HEK293 (cell line): ENCODE measurements around the gene ARHGEF4.
A peak's percentile ranks its signal among the peaks of the same experiment; 100 is the strongest.

Experiments used
- CTCF ChIA-PET: fragments of 350-600 bp; formaldehyde crosslinking; extraction: SDS; loops from one replicate; lab custom pipeline; 2021; ENCODE audit warnings: antibody characterized with exemption; lab: Yijun Ruan, JAX
- POLR2A ChIA-PET: fragments of 300-600 bp; formaldehyde crosslinking; extraction: SDS; loops from one replicate; lab custom pipeline; 2020; ENCODE audit warnings: antibody characterized with exemption, inconsistent platforms; lab: Yijun Ruan, JAX
- H3K27ac ChIP-seq: fragments of 200-500 bp; sonication (Bioruptor generic); 2 replicates; pipeline ENCODE4 v1.5.1; 2014; ENCODE audit warnings: low read depth, low read length, control low read depth, inconsistent platforms; ENCODE audit errors: extremely low read depth
- H3K36me3 ChIP-seq, 2 experiments: fragments of 200-500 bp in 1 of 2; sonication (Bioruptor generic) in 1 of 2; 1 replicate in 1 of 2; 2 replicates in 1 of 2; pipeline ENCODE4 v1.5.1; 2014 to 2017; ENCODE audit warnings: inconsistent platforms in 2 of 2, low read length in 2 of 2; ENCODE audit not compliant: control insufficient read depth in 2 of 2, insufficient read depth in 1 of 2
- H3K4me1 ChIP-seq: fragments of 200-500 bp; sonication (Bioruptor generic); 2 replicates; pipeline ENCODE4 v1.5.1; 2014; ENCODE audit warnings: mild to moderate bottlenecking, low read length, inconsistent platforms; ENCODE audit not compliant: control insufficient read depth, insufficient read depth
- H3K4me3 ChIP-seq: 2 replicates; pipeline ENCODE4 v1.5.1; 2011; ENCODE audit warnings: low read depth, mild to moderate bottlenecking, control low read depth, low read length, moderate library complexity
- H3K9me3 ChIP-seq: fragments of 200-500 bp; sonication (Bioruptor generic); 2 replicates; pipeline ENCODE4 v1.5.1; 2014; ENCODE audit warnings: low read depth, low read length, inconsistent platforms; ENCODE audit not compliant: control insufficient read depth, insufficient read depth
- GFI1B ChIP-seq: fragments of 450-650 bp; formaldehyde crosslinking; IDR thresholded peaks from 2 replicates; pipeline ENCODE4 v1.5.1; 2016; ENCODE audit warnings: missing biosample characterization, missing genetic modification characterization
- INSM2 ChIP-seq: fragments of 450-650 bp; formaldehyde crosslinking; IDR thresholded peaks from 2 replicates; pipeline ENCODE4 v1.5.1; 2016; ENCODE audit warnings: missing biosample characterization, missing genetic modification characterization
- KLF10 ChIP-seq: fragments of 450-650 bp; IDR thresholded peaks from 2 replicates; pipeline ENCODE4 v1.5.1; 2018; ENCODE audit warnings: missing biosample characterization, mild to moderate bottlenecking, missing genetic modification characterization
- MYNN ChIP-seq: fragments of 450-650 bp; formaldehyde crosslinking; IDR thresholded peaks from 2 replicates; pipeline ENCODE4 v1.5.1; 2016; ENCODE audit warnings: missing biosample characterization, missing genetic modification characterization, borderline replicate concordance
- ZBTB17 ChIP-seq: fragments of 450-650 bp; formaldehyde crosslinking; IDR thresholded peaks from 2 replicates; pipeline ENCODE4 v1.5.1; 2016; ENCODE audit warnings: missing biosample characterization, missing genetic modification characterization
- ZBTB20 ChIP-seq: fragments of 450-650 bp; formaldehyde crosslinking; IDR thresholded peaks from 2 replicates; pipeline ENCODE4 v1.5.1; 2016; ENCODE audit warnings: missing biosample characterization, missing genetic modification characterization
- ZNF10 ChIP-seq: fragments of 450-650 bp; formaldehyde crosslinking; IDR thresholded peaks from 2 replicates; pipeline ENCODE4 v1.5.1; 2017; ENCODE audit warnings: missing biosample characterization, missing genetic modification characterization
- ZNF140 ChIP-seq: fragments of 450-650 bp; formaldehyde crosslinking; IDR thresholded peaks from 2 replicates; pipeline ENCODE4 v1.5.1; 2016; ENCODE audit warnings: missing biosample characterization, missing genetic modification characterization
- ZNF169 ChIP-seq: fragments of 450-650 bp; formaldehyde crosslinking; IDR thresholded peaks from 2 replicates; pipeline ENCODE4 v1.5.1; 2016; ENCODE audit warnings: missing biosample characterization, missing genetic modification characterization
- ZNF214 ChIP-seq: fragments of 450-650 bp; formaldehyde crosslinking; IDR thresholded peaks from 2 replicates; pipeline ENCODE4 v1.5.1; 2017; ENCODE audit warnings: missing biosample characterization, mild to moderate bottlenecking, missing genetic modification characterization, borderline replicate concordance
- ZNF324 ChIP-seq: fragments of 450-650 bp; formaldehyde crosslinking; IDR thresholded peaks from 2 replicates; pipeline ENCODE4 v1.5.1; 2016; ENCODE audit warnings: missing biosample characterization, missing genetic modification characterization
- ZNF600 ChIP-seq: fragments of 450-650 bp; formaldehyde crosslinking; IDR thresholded peaks from 2 replicates; pipeline ENCODE4 v1.5.1; 2016; ENCODE audit warnings: missing biosample characterization, missing genetic modification characterization
- ZNF629 ChIP-seq: fragments of 450-650 bp; formaldehyde crosslinking; IDR thresholded peaks from 2 replicates; pipeline ENCODE4 v1.5.1; 2017; ENCODE audit warnings: missing biosample characterization, missing genetic modification characterization
- ZSCAN23 ChIP-seq: fragments of 450-650 bp; formaldehyde crosslinking; IDR thresholded peaks from 2 replicates; pipeline ENCODE4 v1.5.1; 2016; ENCODE audit warnings: missing biosample characterization, missing genetic modification characterization
- TF ChIP-seq, protein P1 (sequence below): fragments of 450-650 bp; formaldehyde crosslinking; IDR thresholded peaks from 2 replicates; pipeline ENCODE4 v1.5.1; 2016; ENCODE audit warnings: missing biosample characterization, missing genetic modification characterization
- TF ChIP-seq, protein P2 (sequence below): fragments of 450-650 bp; formaldehyde crosslinking; IDR thresholded peaks from 2 replicates; pipeline ENCODE4 v1.5.1; 2016; ENCODE audit warnings: missing biosample characterization, missing genetic modification characterization
- TF ChIP-seq, protein P3 (sequence below): fragments of 450-650 bp; formaldehyde crosslinking; IDR thresholded peaks from 2 replicates; pipeline ENCODE4 v1.5.1; 2016; ENCODE audit warnings: missing biosample characterization, missing genetic modification characterization, borderline replicate concordance

Gene ARHGEF4

GRCh38 chr2:131044075-131044756, 207.5 kb downstream of the ARHGEF4 start:
- TF ChIP-seq ZSCAN23 (tag by site-specific recombination) (no peak), ZNF600 (tag by site-specific recombination) (0 out of 2 replicates have a peak, but pooled peaks have one; percentile 17)
- H3K4me3 ChIP-seq = no peak overlapping the region
- CTCF ChIA-PET = no interaction called here
- H3K36me3 ChIP-seq = peaks cover 0 to 50% of the 10 kb centered on the region in 2 experiments; a peak in 1 of 3 replicates
- H3K4me1 ChIP-seq = no peaks in the 10 kb centered on the region
- H3K27ac ChIP-seq = no peak overlapping the region
- no peaks in the 10 kb centered on the region for H3K9me3 ChIP-seq
- POLR2A ChIA-PET = no interaction called here

DNA sequence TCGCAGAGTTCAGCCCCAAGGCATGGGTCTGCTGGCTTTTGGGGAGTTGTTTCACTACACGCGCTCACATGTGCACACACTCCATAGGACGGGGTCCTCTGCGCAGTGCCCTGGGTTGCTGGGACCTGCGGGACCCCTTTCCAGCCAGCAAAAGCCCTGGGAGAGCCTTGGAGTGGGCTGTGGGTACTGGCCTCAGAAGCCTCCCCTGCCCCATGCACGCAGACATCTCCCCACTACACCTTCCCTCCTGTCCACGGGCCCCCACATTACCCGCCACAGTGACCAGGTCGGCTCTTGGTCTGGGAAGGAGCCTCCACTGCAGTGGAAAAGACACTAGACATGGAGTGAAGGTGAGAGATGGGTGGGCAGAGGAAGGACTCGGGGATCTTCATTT, 208.0 kb downstream of the ARHGEF4 start:
- Histone ChIP-seq H3K4me1 (no peaks in the 10 kb centered on the region), H3K36me3 (peaks cover 0 to 55% of the 10 kb centered on the region in 2 experiments; a peak in 1 of 3 replicates), H3K27ac (no peak overlapping the region), H3K9me3 (no peaks in the 10 kb centered on the region), H3K4me3 (no peak overlapping the region)
- ChIA-PET POLR2A (no interaction called here), CTCF (no interaction called here)
- TF ChIP-seq INSM2 (tag by site-specific recombination) (no peak), ZNF324 (no peak), GFI1B (tag by site-specific recombination) (no peak), ZNF10 (no peak)

- TF ChIP-seq, protein P1, sequence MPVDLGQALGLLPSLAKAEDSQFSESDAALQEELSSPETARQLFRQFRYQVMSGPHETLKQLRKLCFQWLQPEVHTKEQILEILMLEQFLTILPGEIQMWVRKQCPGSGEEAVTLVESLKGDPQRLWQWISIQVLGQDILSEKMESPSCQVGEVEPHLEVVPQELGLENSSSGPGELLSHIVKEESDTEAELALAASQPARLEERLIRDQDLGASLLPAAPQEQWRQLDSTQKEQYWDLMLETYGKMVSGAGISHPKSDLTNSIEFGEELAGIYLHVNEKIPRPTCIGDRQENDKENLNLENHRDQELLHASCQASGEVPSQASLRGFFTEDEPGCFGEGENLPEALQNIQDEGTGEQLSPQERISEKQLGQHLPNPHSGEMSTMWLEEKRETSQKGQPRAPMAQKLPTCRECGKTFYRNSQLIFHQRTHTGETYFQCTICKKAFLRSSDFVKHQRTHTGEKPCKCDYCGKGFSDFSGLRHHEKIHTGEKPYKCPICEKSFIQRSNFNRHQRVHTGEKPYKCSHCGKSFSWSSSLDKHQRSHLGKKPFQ (tag by site-specific recombination) = no peak
- TF ChIP-seq, protein P2, sequence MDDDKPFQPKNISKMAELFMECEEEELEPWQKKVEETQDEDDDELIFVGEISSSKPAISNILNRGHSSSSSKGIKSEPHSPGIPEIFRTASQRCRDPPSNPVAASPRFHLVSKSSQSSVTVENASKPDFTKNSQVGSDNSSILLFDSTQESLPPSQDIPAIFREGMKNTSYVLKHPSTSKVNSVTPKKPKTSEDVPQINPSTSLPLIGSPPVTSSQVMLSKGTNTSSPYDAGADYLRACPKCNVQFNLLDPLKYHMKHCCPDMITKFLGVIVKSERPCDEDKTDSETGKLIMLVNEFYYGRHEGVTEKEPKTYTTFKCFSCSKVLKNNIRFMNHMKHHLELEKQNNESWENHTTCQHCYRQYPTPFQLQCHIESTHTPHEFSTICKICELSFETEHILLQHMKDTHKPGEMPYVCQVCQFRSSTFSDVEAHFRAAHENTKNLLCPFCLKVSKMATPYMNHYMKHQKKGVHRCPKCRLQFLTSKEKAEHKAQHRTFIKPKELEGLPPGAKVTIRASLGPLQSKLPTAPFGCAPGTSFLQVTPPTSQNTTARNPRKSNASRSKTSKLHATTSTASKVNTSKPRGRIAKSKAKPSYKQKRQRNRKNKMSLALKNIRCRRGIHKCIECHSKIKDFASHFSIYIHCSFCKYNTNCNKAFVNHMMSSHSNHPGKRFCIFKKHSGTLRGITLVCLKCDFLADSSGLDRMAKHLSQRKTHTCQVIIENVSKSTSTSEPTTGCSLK (tag by site-specific recombination) = no peak
- no peak for TF ChIP-seq ZNF629 (tag by site-specific recombination)
- no peak for TF ChIP-seq KLF10 (tag by site-specific recombination)
- TF ChIP-seq ZNF169 (tag by site-specific recombination) = no peak
- TF ChIP-seq ZNF214 (tag by site-specific recombination) = no peak
- TF ChIP-seq MYNN = no peak
- no peak for TF ChIP-seq ZBTB20
- no peak for TF ChIP-seq ZNF140 (tag by site-specific recombination)
- TF ChIP-seq ZBTB17 (tag by site-specific recombination) = no peak
- TF ChIP-seq GFI1B (tag by site-specific recombination) = no peak
- TF ChIP-seq, protein P3, sequence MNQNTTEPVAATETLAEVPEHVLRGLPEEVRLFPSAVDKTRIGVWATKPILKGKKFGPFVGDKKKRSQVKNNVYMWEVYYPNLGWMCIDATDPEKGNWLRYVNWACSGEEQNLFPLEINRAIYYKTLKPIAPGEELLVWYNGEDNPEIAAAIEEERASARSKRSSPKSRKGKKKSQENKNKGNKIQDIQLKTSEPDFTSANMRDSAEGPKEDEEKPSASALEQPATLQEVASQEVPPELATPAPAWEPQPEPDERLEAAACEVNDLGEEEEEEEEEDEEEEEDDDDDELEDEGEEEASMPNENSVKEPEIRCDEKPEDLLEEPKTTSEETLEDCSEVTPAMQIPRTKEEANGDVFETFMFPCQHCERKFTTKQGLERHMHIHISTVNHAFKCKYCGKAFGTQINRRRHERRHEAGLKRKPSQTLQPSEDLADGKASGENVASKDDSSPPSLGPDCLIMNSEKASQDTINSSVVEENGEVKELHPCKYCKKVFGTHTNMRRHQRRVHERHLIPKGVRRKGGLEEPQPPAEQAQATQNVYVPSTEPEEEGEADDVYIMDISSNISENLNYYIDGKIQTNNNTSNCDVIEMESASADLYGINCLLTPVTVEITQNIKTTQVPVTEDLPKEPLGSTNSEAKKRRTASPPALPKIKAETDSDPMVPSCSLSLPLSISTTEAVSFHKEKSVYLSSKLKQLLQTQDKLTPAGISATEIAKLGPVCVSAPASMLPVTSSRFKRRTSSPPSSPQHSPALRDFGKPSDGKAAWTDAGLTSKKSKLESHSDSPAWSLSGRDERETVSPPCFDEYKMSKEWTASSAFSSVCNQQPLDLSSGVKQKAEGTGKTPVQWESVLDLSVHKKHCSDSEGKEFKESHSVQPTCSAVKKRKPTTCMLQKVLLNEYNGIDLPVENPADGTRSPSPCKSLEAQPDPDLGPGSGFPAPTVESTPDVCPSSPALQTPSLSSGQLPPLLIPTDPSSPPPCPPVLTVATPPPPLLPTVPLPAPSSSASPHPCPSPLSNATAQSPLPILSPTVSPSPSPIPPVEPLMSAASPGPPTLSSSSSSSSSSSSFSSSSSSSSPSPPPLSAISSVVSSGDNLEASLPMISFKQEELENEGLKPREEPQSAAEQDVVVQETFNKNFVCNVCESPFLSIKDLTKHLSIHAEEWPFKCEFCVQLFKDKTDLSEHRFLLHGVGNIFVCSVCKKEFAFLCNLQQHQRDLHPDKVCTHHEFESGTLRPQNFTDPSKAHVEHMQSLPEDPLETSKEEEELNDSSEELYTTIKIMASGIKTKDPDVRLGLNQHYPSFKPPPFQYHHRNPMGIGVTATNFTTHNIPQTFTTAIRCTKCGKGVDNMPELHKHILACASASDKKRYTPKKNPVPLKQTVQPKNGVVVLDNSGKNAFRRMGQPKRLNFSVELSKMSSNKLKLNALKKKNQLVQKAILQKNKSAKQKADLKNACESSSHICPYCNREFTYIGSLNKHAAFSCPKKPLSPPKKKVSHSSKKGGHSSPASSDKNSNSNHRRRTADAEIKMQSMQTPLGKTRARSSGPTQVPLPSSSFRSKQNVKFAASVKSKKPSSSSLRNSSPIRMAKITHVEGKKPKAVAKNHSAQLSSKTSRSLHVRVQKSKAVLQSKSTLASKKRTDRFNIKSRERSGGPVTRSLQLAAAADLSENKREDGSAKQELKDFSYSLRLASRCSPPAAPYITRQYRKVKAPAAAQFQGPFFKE (tag by site-specific recombination) = no peak
- POLR2A ChIA-PET = no interaction called here
- peaks cover 0 to 62% of the 10 kb centered on the region in 2 experiments; a peak in 1 of 3 replicates for H3K36me3 ChIP-seq
Observed at GRCh38 chr2:131045286-131046027, 208.7 kb downstream of the ARHGEF4 start.

More at GRCh38 chr2:131045286-131046027, 208.7 kb downstream of the ARHGEF4 start:
- Histone ChIP-seq H3K9me3 (no peaks in the 10 kb centered on the region), H3K4me3 (no peak overlapping the region), H3K27ac (no peak overlapping the region), H3K4me1 (no peaks in the 10 kb centered on the region)
- CTCF ChIA-PET = no interaction called here
